M059J (cell line): ENCODE measurements around the gene ALKBH5. TPM values are rescaled to one million over a fixed set of nuclear protein-coding genes. Genes with fewer than 3 reads are reported as not detected.

Experiments used
- total RNA-seq: library from RNA; depleted of rRNA; stranded (reverse); fragments of >200 nt; shearing (Covaris generic); gene quantifications from 2 replicates; pipeline ENCODE4 v1.2.3, GENCODE V29; 2014; rRNA removed

ALKBH5 gene
- total RNA-seq, 1 experiment from 2014 or later = 141 TPM

Other genes with a start within 250 kb of the ALKBH5 start
- gene TOM1L2, start 211.4 kb upstream of the ALKBH5 start, total RNA-seq = 27.7 and 38.3 TPM in 2 replicates
- 0.12 and 0.69 TPM in 2 replicates for gene DRC3, start 211.0 kb upstream of the ALKBH5 start, total RNA-seq
- gene ATPAF2, start 144.7 kb upstream of the ALKBH5 start, total RNA-seq = 12.3 and 14.4 TPM in 2 replicates
- gene GID4, start 144.4 kb upstream of the ALKBH5 start, total RNA-seq = 5.9 and 8.2 TPM in 2 replicates
- gene DRG2, start 95.9 kb upstream of the ALKBH5 start, total RNA-seq = 40.6 and 41.3 TPM in 2 replicates
- gene MYO15A, start 75.1 kb upstream of the ALKBH5 start, total RNA-seq = not detected in 2 replicates
- gene LLGL1, start 41.8 kb downstream of the ALKBH5 start, total RNA-seq = 24.3 and 38.0 TPM in 2 replicates
- gene FLII, start 74.9 kb downstream of the ALKBH5 start, total RNA-seq = 180 and 214 TPM in 2 replicates
- gene MIEF2, start 76.8 kb downstream of the ALKBH5 start, total RNA-seq = 13.3 and 26.4 TPM in 2 replicates
- 25.2 and 49.2 TPM in 2 replicates for gene TOP3A, start 131.2 kb downstream of the ALKBH5 start, total RNA-seq
- gene SMCR8, start 131.5 kb downstream of the ALKBH5 start, total RNA-seq = 9.8 and 14.7 TPM in 2 replicates
- gene SHMT1, start 179.7 kb downstream of the ALKBH5 start, total RNA-seq = 43.2 and 50.8 TPM in 2 replicates
- not detected in 2 replicates for gene EVPLL, start 193.9 kb downstream of the ALKBH5 start, total RNA-seq